Measurements from ENCODE around the gene RNF130. TPM values are rescaled to one million over a fixed set of nuclear protein-coding genes. Genes with fewer than 3 reads are reported as not detected.

RNF130 gene
- total RNA-seq, 2 donors from 2014 or later: 83.9 to 151 TPM

DNA sequence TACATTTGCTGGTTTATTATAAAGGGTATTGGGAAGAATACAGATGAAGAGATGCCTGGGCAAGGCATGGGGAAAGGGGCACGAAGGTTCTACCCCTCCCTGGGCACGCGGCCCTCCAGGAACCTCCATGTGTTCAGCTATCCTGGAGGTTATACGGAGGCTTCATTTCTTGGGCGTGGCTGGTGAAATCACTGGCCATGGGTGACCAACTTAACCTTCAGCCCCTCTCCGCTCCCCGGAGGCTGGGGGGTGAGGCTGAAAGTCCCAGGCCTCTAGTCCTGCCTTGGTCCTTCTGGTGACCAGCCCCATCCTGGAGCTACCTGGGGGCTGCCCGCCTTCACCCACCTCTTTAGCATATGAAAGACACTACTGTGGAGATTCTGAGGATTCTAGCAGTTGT is 17.0 kb upstream of the RNF130 start:
- H3K27ac ChIP-seq: no peak overlapping the region

DNA sequence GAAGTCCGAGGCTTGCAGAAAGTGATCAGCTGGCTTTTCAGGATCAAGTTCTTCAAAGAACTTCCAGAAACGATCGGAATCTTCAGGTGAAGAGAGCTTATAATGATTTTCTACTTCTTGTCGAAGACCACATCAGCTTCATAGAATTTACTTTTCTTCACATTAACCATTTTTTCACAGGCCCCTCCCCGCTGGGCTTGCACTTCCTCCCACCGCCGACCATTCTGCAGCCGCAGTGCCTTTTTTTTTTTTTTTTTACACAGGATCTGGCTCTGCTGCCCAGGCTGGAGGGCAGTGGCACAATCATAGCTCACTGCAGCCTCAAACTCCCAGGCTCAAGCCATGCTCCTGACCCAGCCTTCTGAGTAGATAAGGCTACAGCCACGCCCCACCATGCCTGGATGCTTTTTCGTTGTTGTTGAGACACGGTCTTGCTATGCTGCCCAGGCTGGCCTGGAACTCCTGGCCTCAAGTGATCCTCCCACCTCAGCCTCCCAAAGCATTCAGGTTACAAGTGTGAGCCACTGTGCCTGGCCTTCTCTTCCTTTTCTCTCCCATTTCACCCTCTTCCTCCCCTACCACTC is 15.3 kb upstream of the RNF130 start:
- no peak for DNase-seq (ENCODE audit: low spot score)
- no peak for ATAC-seq (ENCODE audit: insufficient number of reproducible peaks, low FRiP score, low read depth)
- Histone ChIP-seq H3K4me1 (ENCODE audit: control insufficient read depth in 1 of 2, low read depth in 2 of 2) (peaks cover 4 to 9% of the 10 kb centered on the region in 2 donors), H3K36me3 (no peaks in the 10 kb centered on the region), H3K27ac (no peak overlapping the region), H3K9me3 (no peaks in the 10 kb centered on the region), H3K27me3 (replicated peaks; ENCODE audit: insufficient read depth) (no peaks in the 10 kb centered on the region), H3K4me3 (no peak overlapping the region)
- TF ChIP-seq, protein P1, sequence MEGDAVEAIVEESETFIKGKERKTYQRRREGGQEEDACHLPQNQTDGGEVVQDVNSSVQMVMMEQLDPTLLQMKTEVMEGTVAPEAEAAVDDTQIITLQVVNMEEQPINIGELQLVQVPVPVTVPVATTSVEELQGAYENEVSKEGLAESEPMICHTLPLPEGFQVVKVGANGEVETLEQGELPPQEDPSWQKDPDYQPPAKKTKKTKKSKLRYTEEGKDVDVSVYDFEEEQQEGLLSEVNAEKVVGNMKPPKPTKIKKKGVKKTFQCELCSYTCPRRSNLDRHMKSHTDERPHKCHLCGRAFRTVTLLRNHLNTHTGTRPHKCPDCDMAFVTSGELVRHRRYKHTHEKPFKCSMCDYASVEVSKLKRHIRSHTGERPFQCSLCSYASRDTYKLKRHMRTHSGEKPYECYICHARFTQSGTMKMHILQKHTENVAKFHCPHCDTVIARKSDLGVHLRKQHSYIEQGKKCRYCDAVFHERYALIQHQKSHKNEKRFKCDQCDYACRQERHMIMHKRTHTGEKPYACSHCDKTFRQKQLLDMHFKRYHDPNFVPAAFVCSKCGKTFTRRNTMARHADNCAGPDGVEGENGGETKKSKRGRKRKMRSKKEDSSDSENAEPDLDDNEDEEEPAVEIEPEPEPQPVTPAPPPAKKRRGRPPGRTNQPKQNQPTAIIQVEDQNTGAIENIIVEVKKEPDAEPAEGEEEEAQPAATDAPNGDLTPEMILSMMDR (IDR thresholded peaks at IDR 0.05): no peak

More for the DNA sequence above, 17.0 kb upstream of the RNF130 start:
- TF ChIP-seq, protein P1 (IDR thresholded peaks at IDR 0.05): no peak
- ATAC-seq (ENCODE audit: insufficient number of reproducible peaks, low FRiP score, low read depth) (no peak), DNase-seq (ENCODE audit: low spot score) (no peak)
- H3K27me3 ChIP-seq (replicated peaks; ENCODE audit: insufficient read depth): no peaks in the 10 kb centered on the region
- H3K9me3 ChIP-seq: no peaks in the 10 kb centered on the region
- H3K4me1 ChIP-seq (ENCODE audit: control insufficient read depth in 1 of 2, low read depth in 2 of 2): peaks cover 4 to 9% of the 10 kb centered on the region in 2 donors
- H3K4me3 ChIP-seq: no peak overlapping the region
- no peaks in the 10 kb centered on the region for H3K36me3 ChIP-seq

DNA sequence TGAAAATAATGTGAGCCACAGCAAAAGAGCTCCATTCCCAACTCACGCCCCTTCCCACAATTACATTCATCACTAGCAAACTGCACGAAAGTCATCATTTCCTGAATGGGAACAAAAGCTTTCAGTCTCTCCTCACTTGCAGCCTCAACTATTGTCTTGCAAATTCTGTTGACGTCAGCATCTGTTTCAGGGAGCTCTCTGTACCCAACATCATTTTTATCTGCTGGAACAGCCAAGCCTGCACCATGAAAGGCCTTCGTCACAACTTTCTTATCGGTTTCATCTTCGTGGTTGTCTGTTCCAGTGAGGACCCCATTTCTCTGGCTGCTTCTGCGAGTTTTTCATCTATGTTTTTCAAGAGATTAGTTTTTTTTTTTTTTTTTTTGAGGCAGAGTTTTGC is 14.3 kb upstream of the RNF130 start:
- Histone ChIP-seq H3K36me3 (no peaks in the 10 kb centered on the region), H3K9me3 (no peaks in the 10 kb centered on the region), H3K27ac (no peak overlapping the region), H3K4me1 (ENCODE audit: control insufficient read depth in 1 of 2, low read depth in 2 of 2) (peaks cover 0 to under 1% of the 10 kb centered on the region in 2 donors), H3K27me3 (replicated peaks; ENCODE audit: insufficient read depth) (no peaks in the 10 kb centered on the region), H3K4me3 (no peak overlapping the region)
- ATAC-seq (ENCODE audit: insufficient number of reproducible peaks, low FRiP score, low read depth) (no peak), DNase-seq (ENCODE audit: low spot score) (no peak)
- TF ChIP-seq, protein P1 (IDR thresholded peaks at IDR 0.05): no peak

DNA sequence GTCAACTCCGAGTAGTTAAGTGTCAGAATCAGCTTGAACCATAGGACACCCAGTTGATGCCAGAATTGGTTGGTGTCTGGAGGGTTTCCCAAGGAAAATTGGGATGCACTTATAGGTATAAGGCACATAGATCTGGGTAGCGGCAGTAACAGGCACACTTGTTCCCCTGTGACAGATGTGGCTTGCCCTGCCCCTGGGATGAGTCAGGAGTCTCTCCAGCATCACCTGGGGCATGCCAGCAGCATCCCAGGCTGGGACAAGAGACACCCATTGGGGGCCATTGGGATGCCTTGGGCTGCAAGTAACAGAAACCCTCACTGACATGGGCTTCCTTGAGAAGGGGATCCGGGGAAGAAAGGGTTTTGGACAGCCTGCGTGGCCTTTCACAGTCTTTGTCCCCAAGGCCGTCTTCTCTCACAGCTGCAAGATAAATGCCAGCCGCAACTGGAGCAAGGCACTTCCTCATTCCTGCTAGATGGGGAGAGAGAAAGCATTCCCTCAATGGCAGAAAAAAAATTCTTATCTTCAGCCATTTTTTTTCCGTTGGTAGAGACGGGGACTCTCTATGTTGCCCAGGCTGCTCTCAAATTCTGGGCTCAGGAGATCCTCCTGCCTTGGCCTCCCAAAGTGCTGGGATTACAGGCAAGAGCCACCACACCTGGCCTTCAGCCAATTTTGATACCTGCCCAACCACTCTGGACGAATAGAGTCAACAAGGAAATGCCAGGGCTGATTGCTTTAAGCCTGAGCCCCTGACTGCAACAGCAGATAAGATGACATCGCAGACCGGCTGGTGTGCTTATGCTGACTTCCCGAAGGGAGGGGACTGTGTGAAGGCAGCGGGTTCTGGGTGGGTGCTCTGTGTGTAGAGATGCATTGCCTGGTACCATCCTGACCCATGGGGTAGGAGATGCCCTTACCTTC is 13.3 kb upstream of the RNF130 start:
- DNase-seq (ENCODE audit: low spot score) (no peak), ATAC-seq (ENCODE audit: insufficient number of reproducible peaks, low FRiP score, low read depth) (no peak)
- TF ChIP-seq, protein P1 (IDR thresholded peaks at IDR 0.05): no peak
- Histone ChIP-seq H3K4me1 (ENCODE audit: control insufficient read depth in 1 of 2, low read depth in 2 of 2) (no peaks in the 10 kb centered on the region), H3K9me3 (no peaks in the 10 kb centered on the region), H3K4me3 (no peak overlapping the region), H3K27ac (no peak overlapping the region), H3K27me3 (replicated peaks; ENCODE audit: insufficient read depth) (no peaks in the 10 kb centered on the region), H3K36me3 (no peaks in the 10 kb centered on the region)

DNA sequence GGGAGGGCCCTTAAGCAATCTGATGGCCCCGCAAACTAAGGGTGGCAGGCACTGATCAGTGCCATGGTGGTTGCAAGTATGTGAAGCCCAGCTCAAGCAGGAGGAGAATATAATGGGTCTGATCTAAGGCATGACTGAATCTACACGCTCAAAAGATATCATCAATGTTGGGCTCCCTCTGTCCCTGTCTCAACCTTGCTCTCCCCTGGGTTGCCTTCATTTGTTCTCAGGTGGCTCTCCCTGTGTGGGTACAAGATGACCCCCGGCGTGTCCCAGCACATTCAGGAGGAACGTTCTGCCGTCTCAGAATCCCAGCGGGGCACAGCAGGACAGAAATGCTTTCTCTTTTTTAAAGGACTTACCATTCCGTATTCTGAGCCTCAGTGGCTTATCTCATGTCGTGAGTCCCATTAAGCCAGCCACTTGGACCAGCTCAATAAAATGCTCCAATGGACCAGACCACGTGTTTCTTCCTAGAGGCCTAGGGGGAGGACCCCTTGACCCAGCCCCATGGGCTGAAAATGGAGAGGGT is 12.0 kb upstream of the RNF130 start:
- H3K4me1 ChIP-seq (ENCODE audit: control insufficient read depth in 1 of 2, low read depth in 2 of 2): no peaks in the 10 kb centered on the region
- no peaks in the 10 kb centered on the region for H3K27me3 ChIP-seq (replicated peaks; ENCODE audit: insufficient read depth)
- no peak overlapping the region for H3K4me3 ChIP-seq
- H3K36me3 ChIP-seq: no peaks in the 10 kb centered on the region
- TF ChIP-seq, protein P1 (IDR thresholded peaks at IDR 0.05): no peak
- DNase-seq (ENCODE audit: low spot score) (no peak), ATAC-seq (ENCODE audit: insufficient number of reproducible peaks, low FRiP score, low read depth) (no peak)
- no peak overlapping the region for H3K27ac ChIP-seq
- H3K9me3 ChIP-seq: no peaks in the 10 kb centered on the region

Measured in thoracic aorta (tissue), 2 donors.